ENCODE data around the gene BABAM2. TPM values are rescaled to one million over a fixed set of nuclear protein-coding genes. Genes with fewer than 3 reads are reported as not detected.

BABAM2 gene
- total and polyA plus RNA-seq, 10 of the 15 experiments (the other 5 are each of a cell fraction or from before 2014, with no cell fraction given): 30.7 to 59.9 (median 44.5) TPM

DNA sequence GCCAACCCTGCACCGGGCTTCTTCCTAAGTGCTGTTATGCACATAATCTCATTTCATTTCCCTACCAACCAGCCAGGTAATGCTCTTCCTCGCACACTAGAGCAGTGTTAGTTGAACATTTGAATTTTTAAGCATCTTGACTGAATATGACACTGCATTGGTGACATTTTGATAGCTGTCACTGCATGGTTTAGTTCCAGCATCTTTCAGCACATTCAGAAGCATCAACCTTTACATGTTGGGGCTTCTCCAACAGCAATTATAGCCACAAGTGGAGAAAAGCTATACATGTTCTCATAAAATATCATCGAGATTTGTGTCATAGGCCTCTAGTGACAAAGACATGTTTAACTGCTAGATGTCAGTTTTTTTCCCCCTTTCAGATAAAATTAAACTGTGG lies 272.0 kb downstream of the BABAM2 start:
- TF ChIP-seq SUPT20H (IDR thresholded peaks at IDR 0.05; ENCODE audit: borderline replicate concordance, control insufficient read depth, low read depth, low read length) (no peak), NRF1 (conservative IDR thresholded peaks at IDR 0.05; ENCODE audit: low read depth, low read length) (no peak), BMI1 (IDR thresholded peaks at IDR 0.05; ENCODE audit: borderline replicate concordance) (no peak), TBL1XR1 (IDR thresholded peaks at IDR 0.05; ENCODE audit: low read depth, low read length) (no peak), SIN3A (IDR thresholded peaks at IDR 0.05; ENCODE audit: low read depth, low read length) (no peak), TCF7 (IDR thresholded peaks at IDR 0.05; ENCODE audit: borderline replicate concordance) (no peak), SUZ12 (IDR thresholded peaks at IDR 0.05; ENCODE audit: unreplicated experiment) (no peak), HDAC6 (IDR thresholded peaks at IDR 0.05; ENCODE audit: unreplicated experiment) (no peak), RFX5 (IDR thresholded peaks at IDR 0.05; ENCODE audit: low read depth, low read length) (no peak), MYB (IDR thresholded peaks at IDR 0.05; ENCODE audit: borderline replicate concordance, low read depth, low read length) (no peak), CHD1 (IDR thresholded peaks at IDR 0.05; ENCODE audit: low read depth, low read length) (no peak), CHD2 (IDR thresholded peaks at IDR 0.05; ENCODE audit: borderline replicate concordance, low read depth, low read length) (no peak), NFYA (IDR thresholded peaks at IDR 0.05; ENCODE audit: borderline replicate concordance, low read depth, low read length) (no peak), EP300 (IDR thresholded peaks at IDR 0.05; ENCODE audit: borderline replicate concordance in 1 of 2, control insufficient read depth in 1 of 2, low read depth in 2 of 2, low read length in 2 of 2) (no peak), POLR2AphosphoS2 (IDR thresholded peaks at IDR 0.05; ENCODE audit: low read depth, low read length) (no peak)
- FAIRE-seq (no peak), ATAC-seq (no peak), DNase-seq (ENCODE audit: low read depth, low spot score) (no peak)
- H3K9ac ChIP-seq (ENCODE audit: control insufficient read depth, insufficient read depth, low read length): no peak overlapping the region
- POLR2A ChIA-PET: interaction anchor here (0.6 kb wide), 1 partner anchor 113 kb away, joined by 4 read pairs; no protein-coding TSS in a partner anchor
- H3K36me3 ChIP-seq (ENCODE audit: control insufficient read depth in 2 of 2, insufficient read depth in 2 of 2, low read length in 1 of 2): no peaks in the 10 kb centered on the region
- intact Hi-C loops (cut with micrococcal nuclease; ENCODE audit: unreplicated experiment) (no loop called here), in situ Hi-C loops (cut with MboI) (no loop called here)
- H3K4me2 ChIP-seq (ENCODE audit: control insufficient read depth, insufficient read depth): no peak overlapping the region
- no peaks in the 10 kb centered on the region for H3K79me2 ChIP-seq (ENCODE audit: control insufficient read depth, insufficient read depth, low read length)
- H4K20me1 ChIP-seq (ENCODE audit: control insufficient read depth, insufficient read depth): no peaks in the 10 kb centered on the region
- SMC1A ChIA-PET (ENCODE audit: uncharacterized antibody, unreplicated experiment): interaction anchor here (1.1 kb wide), 1 partner anchor 10 kb away, joined by 3 read pairs; no protein-coding TSS in a partner anchor
- no TSS peak for BruUV-seq (replicated peaks)
- RAD21 ChIA-PET (ENCODE audit: unreplicated experiment): no interaction called here
- CTCF ChIA-PET: no interaction called here
- no peaks in the 10 kb centered on the region for H3K27me3 ChIP-seq (replicated peaks in 1 of 2; ENCODE audit: control insufficient read depth in 2 of 2, insufficient read depth in 2 of 2, low read length in 1 of 2)
- H3K4me1 ChIP-seq (ENCODE audit: control insufficient read depth, insufficient read depth, low read length): no peaks in the 10 kb centered on the region
- H2AFZ ChIP-seq (ENCODE audit: control insufficient read depth, low read depth, low read length): no peak overlapping the region
- H3K9me3 ChIP-seq (replicated peaks; ENCODE audit: control insufficient read depth, insufficient read depth, low read length): no peaks in the 10 kb centered on the region
- H3K27ac ChIP-seq (ENCODE audit: control insufficient read depth, insufficient read depth): no peak overlapping the region
- 96% methylated on average over 3 of the region's 3 CpGs for WGBS (ENCODE audit: insufficient coverage, insufficient replicate concordance, low lambda C conversion rate, missing lambda C conversion rate)
- H3K4me3 ChIP-seq: no peak overlapping the region
